Epithelial cell of proximal tubule (primary cell): ENCODE data around the gene ADCY1. TPM values are rescaled to one million over a fixed set of nuclear protein-coding genes. Genes with fewer than 3 reads are reported as not detected.

Experiments used
- DNase-seq: peaks from one replicate; pipeline ENCODE4 v3.0.0-alpha.2; 2011; ENCODE audit warnings: low read depth
- H3K4me3 ChIP-seq: 2 replicates; pipeline ENCODE4 v1.5.1; 2011; ENCODE audit warnings: low read depth, mild to moderate bottlenecking, low read length
- CTCF ChIP-seq: conservative IDR thresholded peaks from 2 replicates; pipeline ENCODE4 v1.5.1; 2012; ENCODE audit warnings: low read depth, mild to moderate bottlenecking, low read length
- total RNA-seq: library from RNA; depleted of rRNA; stranded (reverse); fragments of >200 nt; gene quantifications from 2 replicates; pipeline ENCODE4 v1.2.3, GENCODE V29; 2015

Gene ADCY1
- total RNA-seq, 1 donor from 2014 or later: 1.2 TPM

GRCh38 chr7:45657136-45657889, 83.1 kb downstream of the ADCY1 start:
- no peak overlapping the region for H3K4me3 ChIP-seq
- DNase-seq: no peak
- no peak for TF ChIP-seq CTCF

- TF ChIP-seq CTCF: no peak
- no peak for DNase-seq
- no peak overlapping the region for H3K4me3 ChIP-seq
Measured at GRCh38 chr7:45657890-45658715, 83.9 kb downstream of the ADCY1 start.

- TF ChIP-seq CTCF: no peak
- H3K4me3 ChIP-seq: no peak overlapping the region
- DNase-seq: no peak
Measured at GRCh38 chr7:45658716-45659495, 84.7 kb downstream of the ADCY1 start.

- DNase-seq: no peak
- H3K4me3 ChIP-seq: no peak overlapping the region
- TF ChIP-seq CTCF: no peak
Measured at GRCh38 chr7:45659496-45660139, 85.5 kb downstream of the ADCY1 start.

GRCh38 chr7:45660201-45660900, 86.2 kb downstream of the ADCY1 start:
- no peak for TF ChIP-seq CTCF
- no peak for DNase-seq
- H3K4me3 ChIP-seq: no peak overlapping the region

- DNase-seq: no peak
- TF ChIP-seq CTCF: no peak
- no peak overlapping the region for H3K4me3 ChIP-seq
Measured at GRCh38 chr7:45660901-45661211, 86.7 kb downstream of the ADCY1 start.
